ENCODE data around the gene LRBA. TPM values are rescaled to one million over a fixed set of nuclear protein-coding genes. Genes with fewer than 3 reads are reported as not detected.

LRBA gene
- total RNA-seq, 1 donor from 2014 or later, result 26.4 TPM

- no peak for TF ChIP-seq CTCF (IDR thresholded peaks at IDR 0.05; ENCODE audit: partially characterized antibody, unreplicated experiment)
- no peak overlapping the region for H3K4me3 Mint-ChIP-seq (ENCODE audit: unreplicated experiment)
- H3K27ac Mint-ChIP-seq (ENCODE audit: unreplicated experiment), result no peak overlapping the region
- no peaks in the 10 kb centered on the region for H3K36me3 Mint-ChIP-seq (ENCODE audit: unreplicated experiment)
- H3K4me1 Mint-ChIP-seq (ENCODE audit: low read depth, unreplicated experiment), result peaks cover 5% of the 10 kb centered on the region
- no peaks in the 10 kb centered on the region for H3K27me3 Mint-ChIP-seq (ENCODE audit: unreplicated experiment)
- no peak for DNase-seq
- no peaks in the 10 kb centered on the region for H3K9me3 Mint-ChIP-seq (ENCODE audit: unreplicated experiment)
Measured at GRCh38 chr4:150799207-150799606, 215.9 kb downstream of the LRBA start.

GRCh38 chr4:150794706-150795105, 220.4 kb downstream of the LRBA start:
- no peaks in the 10 kb centered on the region for H3K36me3 Mint-ChIP-seq (ENCODE audit: unreplicated experiment)
- TF ChIP-seq CTCF (IDR thresholded peaks at IDR 0.05; ENCODE audit: partially characterized antibody, unreplicated experiment), result no peak
- H3K4me1 Mint-ChIP-seq (ENCODE audit: low read depth, unreplicated experiment), result peaks cover 5% of the 10 kb centered on the region
- H3K27ac Mint-ChIP-seq (ENCODE audit: unreplicated experiment), result no peak overlapping the region
- H3K27me3 Mint-ChIP-seq (ENCODE audit: unreplicated experiment), result no peaks in the 10 kb centered on the region
- peaks cover 1% of the 10 kb centered on the region for H3K9me3 Mint-ChIP-seq (ENCODE audit: unreplicated experiment)
- H3K4me3 Mint-ChIP-seq (ENCODE audit: unreplicated experiment), result no peak overlapping the region
- no peak for DNase-seq

GRCh38 chr4:150789864-150790263, 225.2 kb downstream of the LRBA start:
- TF ChIP-seq CTCF (IDR thresholded peaks at IDR 0.05; ENCODE audit: partially characterized antibody, unreplicated experiment), result no peak
- H3K4me1 Mint-ChIP-seq (ENCODE audit: low read depth, unreplicated experiment), result no peaks in the 10 kb centered on the region
- H3K4me3 Mint-ChIP-seq (ENCODE audit: unreplicated experiment), result no peak overlapping the region
- H3K36me3 Mint-ChIP-seq (ENCODE audit: unreplicated experiment), result no peaks in the 10 kb centered on the region
- no peaks in the 10 kb centered on the region for H3K27me3 Mint-ChIP-seq (ENCODE audit: unreplicated experiment)
- no peak for DNase-seq
- no peak overlapping the region for H3K27ac Mint-ChIP-seq (ENCODE audit: unreplicated experiment)
- H3K9me3 Mint-ChIP-seq (ENCODE audit: unreplicated experiment), result peaks cover 1% of the 10 kb centered on the region

- H3K27ac Mint-ChIP-seq (ENCODE audit: unreplicated experiment), result no peak overlapping the region
- H3K4me1 Mint-ChIP-seq (ENCODE audit: low read depth, unreplicated experiment), result peaks cover 4% of the 10 kb centered on the region
- TF ChIP-seq CTCF (IDR thresholded peaks at IDR 0.05; ENCODE audit: partially characterized antibody, unreplicated experiment), result no peak
- H3K36me3 Mint-ChIP-seq (ENCODE audit: unreplicated experiment), result no peaks in the 10 kb centered on the region
- DNase-seq, result no peak
- no peak overlapping the region for H3K4me3 Mint-ChIP-seq (ENCODE audit: unreplicated experiment)
- H3K9me3 Mint-ChIP-seq (ENCODE audit: unreplicated experiment), result peaks cover 5% of the 10 kb centered on the region
- H3K27me3 Mint-ChIP-seq (ENCODE audit: unreplicated experiment), result no peaks in the 10 kb centered on the region
Measured at GRCh38 chr4:150784939-150785338, 230.1 kb downstream of the LRBA start.

- H3K4me1 Mint-ChIP-seq (ENCODE audit: low read depth, unreplicated experiment), result peaks cover 4% of the 10 kb centered on the region
- no peak for DNase-seq
- H3K27me3 Mint-ChIP-seq (ENCODE audit: unreplicated experiment), result no peaks in the 10 kb centered on the region
- no peak overlapping the region for H3K27ac Mint-ChIP-seq (ENCODE audit: unreplicated experiment)
- no peak overlapping the region for H3K4me3 Mint-ChIP-seq (ENCODE audit: unreplicated experiment)
- peaks cover 5% of the 10 kb centered on the region for H3K9me3 Mint-ChIP-seq (ENCODE audit: unreplicated experiment)
- H3K36me3 Mint-ChIP-seq (ENCODE audit: unreplicated experiment), result no peaks in the 10 kb centered on the region
- TF ChIP-seq CTCF (IDR thresholded peaks at IDR 0.05; ENCODE audit: partially characterized antibody, unreplicated experiment), result no peak
Measured at GRCh38 chr4:150784305-150784704, 230.8 kb downstream of the LRBA start.

Measured in glutamatergic neuron (in vitro differentiated cells).